Measurements from ENCODE around the gene UBL4B.
A peak's percentile ranks its signal among the peaks of the same experiment; 100 is the strongest.

Gene UBL4B

DNA sequence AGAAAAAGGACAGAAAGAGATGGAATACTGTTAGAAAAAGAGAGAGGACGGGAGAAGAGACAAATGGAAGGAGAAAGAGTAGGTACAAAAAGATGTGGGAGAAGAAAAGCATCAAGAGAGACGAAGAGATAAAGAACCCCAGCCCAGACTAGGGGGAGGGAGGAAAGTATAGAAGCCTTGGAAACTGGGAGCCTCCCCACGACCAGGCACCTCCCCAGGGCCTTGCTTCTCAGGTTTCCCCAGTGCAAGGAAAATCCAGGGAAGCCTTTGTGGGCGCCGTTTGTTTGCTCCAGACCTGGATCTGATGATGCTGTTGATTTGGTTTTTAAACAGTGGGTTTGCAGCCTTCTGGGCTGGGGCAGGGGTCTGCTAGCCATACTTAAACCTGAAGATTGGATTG lies 26.6 kb upstream of the UBL4B start:
- DNase-seq (ENCODE audit: low read depth), result no peak

DNA sequence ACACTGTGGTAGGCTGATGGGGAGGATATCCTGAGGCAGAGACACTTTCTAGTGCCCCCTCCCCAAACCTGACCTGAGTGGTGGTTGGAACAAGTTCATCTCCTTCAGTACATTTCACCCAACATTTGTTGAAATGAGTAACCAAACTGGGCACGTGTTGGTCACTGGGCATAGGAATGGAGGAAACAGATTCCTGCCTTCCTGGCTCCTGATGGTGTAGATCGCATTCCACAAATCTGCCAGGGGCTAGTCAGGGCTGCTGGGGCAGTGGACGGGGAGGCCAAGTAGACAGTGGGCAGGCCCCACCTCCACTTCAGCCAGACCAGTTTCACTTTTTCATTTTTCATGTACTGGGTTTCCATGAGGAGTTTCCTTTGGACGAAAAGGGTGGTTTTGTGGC lies 25.3 kb upstream of the UBL4B start:
- no peak for DNase-seq (ENCODE audit: low read depth)

DNA sequence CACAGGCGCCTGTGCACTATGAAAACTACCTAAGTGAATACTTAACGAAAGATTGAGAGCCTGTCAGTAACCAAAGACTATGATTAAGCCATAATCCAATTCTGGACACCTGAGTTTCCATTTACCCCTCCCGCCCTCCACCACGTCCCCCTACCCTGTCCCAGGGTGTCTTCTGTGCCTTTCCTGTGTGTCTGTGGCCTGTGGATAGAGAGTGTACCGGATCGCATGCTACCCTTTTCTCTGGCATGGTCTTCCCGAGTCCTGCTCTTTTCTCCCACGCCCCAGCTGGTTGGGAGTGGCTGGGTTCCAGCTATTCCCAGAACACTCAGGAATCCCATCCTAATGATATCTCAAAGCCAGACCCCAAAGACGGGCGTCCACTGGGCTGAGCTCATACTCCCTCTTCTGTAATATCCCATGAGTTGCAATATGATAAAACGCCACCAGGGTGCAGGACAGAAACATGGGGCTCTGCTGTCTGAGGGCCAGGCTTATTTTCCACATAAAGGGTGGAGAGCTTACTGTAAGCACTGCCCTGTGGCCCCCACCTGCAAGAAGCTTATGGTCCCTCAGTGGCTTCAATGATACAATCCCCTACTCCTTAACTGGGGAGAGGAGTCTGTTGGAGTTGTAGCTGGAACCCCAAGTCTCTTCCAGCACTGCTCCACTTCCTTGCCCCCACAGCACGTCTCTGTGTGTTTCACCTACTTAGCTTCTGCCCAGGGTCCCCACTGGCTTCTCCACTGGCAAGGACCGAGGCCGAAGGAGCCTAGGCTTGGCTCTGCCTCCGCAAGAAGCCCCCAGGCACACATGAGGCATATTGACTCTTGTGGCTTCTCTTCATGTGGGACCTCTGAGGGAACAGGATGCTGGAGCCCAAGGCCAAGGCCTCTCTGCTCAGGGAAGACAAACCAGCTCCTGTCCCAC lies 24.2 kb upstream of the UBL4B start:
- DNase-seq (ENCODE audit: low read depth), result no peak

DNA sequence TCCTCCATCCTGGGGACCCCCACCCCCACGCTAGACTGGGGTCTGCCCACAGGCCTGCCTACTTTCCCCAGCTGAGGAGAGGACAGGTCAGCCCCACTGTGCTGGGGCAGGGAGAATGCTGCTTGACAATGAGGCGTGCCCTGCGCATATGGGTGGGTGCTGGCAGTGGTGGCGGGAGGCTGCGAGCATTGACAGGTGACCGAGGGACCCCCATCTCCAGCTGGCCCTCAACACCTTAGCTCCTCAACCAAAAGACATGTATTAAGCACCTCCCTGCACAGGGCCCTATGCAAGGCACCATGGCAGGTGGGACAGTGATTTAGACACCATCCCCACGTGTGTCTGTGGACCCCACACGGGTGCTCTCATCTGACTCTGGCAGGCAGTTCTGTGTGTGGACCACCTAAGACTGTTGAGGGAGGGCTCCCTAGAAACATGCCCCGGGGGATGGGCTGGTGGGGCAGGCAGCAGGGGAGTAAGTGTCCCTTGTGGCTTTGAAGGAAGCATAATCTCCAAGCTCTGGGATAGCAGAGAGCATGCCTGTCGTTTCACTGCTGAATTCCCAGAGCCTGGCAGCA lies 23.4 kb upstream of the UBL4B start:
- no peak for DNase-seq (ENCODE audit: low read depth)

DNA sequence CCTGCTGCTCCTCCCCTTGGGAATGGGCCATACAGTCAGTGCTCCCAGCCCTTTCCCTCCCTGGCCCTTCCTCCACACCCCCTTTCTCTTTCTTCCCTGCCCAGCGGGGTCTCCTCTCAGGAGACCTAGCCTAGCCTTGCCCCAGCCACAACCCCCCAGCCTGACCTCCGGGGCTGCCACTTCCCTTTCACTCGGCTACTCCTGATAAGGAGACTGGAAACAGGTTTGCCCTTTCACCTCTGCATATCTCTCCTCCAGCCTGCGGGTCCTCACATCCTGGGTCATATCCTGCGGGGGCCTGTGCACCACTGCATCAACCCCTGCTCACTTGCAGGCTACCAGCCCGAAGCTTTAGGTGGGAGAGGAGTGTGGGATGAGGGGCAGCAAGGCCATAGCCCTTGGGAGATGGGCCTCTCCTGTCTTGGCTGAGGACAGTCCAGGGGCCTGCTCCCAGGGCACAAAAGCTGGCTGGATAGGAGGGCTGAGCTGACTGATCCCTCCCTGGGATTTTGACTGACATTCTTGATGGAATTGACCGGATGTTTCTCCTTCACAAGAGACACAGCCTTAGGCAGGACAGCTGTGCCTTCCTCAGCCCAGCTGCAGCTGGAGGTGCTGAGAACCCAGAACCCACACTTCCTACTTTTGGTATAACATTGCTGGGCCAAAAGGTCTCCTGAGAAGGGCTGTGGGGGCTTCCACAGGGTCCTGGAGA lies 22.5 kb upstream of the UBL4B start:
- no peak for DNase-seq (ENCODE audit: low read depth)

DNA sequence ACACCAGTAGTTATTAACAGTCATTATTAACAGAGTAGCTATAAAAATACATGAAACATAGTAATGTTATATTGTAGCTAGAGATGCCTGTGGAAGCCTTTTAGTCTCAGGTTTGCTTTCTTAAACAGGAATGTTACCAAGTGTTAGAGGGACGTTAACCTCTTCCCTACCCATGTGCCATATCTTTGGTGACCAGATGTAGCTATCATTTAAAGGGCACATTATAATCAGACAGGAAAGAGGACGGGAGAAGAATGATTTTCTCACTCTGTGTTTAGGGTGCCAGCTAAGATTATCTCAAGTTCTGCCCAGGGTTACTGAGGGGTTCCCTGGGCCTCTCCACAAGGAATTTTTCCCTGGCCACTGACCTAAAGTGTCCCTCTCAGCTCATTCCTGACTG lies 20.9 kb upstream of the UBL4B start:
- DNase-seq (ENCODE audit: low read depth), result no peak

DNA sequence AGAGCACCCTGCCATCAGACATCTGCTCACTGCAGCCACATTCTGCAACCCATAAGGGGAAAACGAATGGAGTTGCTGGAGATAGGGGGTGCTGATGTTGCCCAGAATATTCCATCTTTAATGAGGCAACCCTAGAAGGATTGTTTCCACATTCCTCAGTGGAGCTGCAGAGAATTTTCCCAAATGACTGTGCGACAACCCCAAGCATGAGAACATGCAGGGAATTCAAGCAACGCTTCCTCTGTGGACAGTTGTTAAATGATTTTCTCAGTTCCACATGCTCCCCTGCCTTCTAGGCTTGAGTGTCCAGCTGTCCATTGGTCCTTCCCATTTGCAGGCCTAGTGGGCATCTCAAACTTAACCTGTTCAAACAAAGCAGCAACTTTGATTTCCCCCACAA lies 20.5 kb upstream of the UBL4B start:
- no peak for DNase-seq (ENCODE audit: low read depth)

DNA sequence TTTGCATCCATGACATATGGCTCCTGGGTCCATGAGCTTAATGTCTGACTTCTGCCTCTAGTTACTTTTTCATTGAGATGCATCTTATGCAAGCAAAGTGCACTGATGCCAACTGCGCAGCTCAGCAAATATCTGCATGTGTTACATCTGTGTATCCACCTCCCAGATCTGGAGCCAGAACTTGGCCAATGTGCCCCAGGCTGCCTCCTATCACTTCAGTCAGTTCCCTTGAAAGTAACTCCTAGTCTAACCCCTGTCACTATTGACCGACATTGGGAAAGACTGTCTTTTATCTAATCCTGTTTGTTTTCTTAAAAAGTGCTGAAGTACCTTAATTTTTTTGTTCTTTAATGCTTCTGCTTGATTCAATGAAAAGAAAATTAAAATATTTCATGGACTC lies 19.3 kb upstream of the UBL4B start:
- no peak for DNase-seq (ENCODE audit: low read depth)

DNA sequence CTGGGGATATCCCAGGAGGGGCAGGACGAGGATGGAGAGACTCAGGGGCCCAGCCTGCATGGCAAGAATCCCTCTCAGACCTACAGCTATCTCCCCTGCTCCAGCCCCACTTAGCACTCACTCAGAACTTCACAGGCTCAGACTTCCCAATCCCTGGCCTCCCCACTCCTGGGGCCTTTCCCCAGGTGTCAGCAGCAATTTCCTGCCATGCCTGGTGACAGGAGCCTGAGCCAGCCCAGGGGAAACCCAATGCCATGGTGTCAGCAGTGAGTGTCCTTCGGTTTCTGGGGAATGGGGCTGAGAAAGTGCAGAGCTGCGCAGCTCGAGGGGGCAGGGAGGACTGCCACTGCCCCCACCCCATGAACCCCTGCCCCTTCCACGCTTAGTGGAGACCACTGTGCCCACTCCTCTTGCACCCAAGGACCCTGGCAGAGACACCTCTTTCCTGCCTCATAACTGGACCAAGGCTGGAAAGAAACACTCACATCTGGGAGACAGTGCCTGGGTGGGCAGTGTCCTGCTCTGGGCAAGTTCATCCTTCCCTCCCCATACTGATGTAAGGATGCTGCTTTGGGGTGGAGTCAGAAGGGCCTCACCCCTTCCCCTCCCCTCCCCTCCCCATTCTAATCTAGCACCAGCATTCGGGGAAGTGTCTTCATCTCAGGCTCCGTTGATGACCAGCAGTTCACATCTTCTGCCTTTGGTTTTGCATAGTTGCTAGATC lies 17.1 kb upstream of the UBL4B start:
- no peak for DNase-seq (ENCODE audit: low read depth)

DNA sequence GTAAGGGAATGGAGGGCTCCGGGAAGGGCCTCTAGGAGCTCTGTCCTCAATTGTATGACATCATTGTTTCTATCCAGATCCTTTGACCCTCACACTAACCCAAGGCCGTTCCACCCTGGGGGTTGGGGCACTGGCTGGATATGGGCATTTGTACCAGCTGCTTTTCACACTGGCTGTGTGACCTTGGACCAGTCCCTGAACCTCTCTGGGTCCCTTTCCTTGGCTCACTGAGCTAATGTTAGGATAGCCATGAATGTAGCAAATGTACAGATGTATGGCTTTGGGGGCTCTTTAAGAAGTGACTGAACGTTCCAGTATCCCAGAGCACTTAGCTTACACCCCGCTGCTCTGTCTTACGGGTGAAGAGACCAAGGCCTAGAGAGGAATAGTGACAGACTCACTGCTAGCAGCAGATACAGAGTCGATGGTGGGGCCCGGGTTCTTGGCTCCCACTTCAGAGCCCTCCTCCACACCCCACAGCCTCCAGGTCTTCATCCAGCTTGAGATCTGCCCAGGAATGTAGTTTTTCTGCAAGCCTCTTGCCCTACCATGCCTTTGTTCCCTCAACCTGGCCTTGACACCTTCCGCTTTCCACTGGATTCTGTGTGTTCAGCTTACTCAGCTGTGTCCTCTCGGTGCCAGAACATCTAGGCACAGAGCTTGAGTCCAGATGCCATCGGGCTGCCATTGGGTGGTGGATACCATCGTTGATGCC lies 14.6 kb upstream of the UBL4B start:
- no peak for DNase-seq (ENCODE audit: low read depth)

DNA sequence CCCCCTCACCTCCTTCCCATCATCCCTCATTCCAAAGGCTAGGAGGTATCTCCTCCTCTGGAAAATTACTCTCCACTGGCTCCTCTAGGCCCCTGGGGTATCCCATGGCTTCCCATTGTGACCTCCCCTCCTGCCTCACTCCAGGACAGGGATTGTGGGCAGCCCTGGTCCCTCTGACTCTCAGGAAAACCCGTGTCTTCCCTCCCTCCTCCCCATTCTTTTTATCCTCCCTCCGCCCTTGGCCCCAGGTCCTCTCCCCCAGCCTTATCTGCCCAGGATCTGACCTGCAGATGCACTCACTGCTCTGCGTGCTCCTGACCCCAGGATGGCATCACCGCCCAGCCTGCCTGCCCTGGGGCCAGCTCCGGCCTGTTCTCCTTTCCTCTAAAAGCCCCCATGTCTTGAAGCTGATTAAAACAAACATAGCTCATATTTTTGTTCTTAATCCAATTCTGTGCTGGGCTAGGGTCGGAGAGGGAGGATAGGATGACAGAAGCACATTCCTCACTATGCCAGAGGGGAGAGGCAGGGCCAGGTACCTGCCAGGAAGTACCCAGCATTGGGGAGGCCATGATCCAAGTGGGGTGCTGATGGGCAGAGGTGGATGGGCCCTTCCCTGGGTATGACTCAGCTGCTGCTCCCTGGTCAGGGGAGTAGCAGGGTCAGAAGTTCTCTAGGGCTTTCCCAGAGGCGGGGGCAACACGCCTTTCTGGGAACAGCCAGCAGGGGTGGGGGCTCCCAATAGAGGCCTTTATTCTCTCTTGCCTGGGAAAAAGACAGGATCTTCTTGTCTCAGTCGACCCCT lies 13.8 kb upstream of the UBL4B start:
- no peak for DNase-seq (ENCODE audit: low read depth)

DNA sequence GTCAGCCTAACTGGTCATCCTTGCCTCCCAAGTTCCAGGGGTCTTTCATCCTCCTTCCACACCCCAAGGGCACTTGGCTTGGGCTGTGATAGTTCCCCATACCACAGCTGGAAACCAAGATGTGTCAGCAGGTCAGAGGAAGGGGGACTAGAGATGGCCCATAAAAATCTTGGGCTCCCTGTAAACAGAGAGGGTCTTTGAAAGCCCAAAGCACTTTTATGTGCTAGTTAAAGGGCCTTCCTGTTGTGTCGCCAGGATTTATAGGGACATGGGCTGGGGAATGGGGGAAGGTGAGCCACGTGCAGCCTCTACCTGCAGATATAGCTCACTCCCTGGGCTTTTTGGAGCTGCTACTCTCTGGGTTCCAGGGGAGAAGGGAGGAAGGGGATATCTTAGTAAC lies 11.9 kb upstream of the UBL4B start:
- no peak for DNase-seq (ENCODE audit: low read depth)

DNA sequence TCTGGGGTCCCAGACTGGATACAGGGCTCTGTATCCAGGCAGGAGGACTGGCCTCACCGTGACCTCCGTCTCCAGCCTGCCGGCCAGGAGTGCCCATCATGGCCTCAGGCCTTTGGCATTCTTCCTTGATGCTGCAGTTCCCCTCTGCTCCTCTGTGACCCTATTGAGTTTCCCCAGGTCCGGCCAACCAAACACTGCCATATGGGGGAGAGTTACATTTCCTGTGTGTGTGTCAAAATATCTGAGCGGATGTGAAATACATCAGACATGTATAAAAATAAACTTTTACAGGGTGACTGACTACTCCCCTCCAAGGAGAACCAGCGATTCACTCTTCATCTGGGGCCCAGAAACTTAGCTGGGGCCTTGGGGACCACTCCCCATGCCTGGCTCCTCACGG lies 10.2 kb upstream of the UBL4B start:
- DNase-seq (ENCODE audit: low read depth), result no peak

DNA sequence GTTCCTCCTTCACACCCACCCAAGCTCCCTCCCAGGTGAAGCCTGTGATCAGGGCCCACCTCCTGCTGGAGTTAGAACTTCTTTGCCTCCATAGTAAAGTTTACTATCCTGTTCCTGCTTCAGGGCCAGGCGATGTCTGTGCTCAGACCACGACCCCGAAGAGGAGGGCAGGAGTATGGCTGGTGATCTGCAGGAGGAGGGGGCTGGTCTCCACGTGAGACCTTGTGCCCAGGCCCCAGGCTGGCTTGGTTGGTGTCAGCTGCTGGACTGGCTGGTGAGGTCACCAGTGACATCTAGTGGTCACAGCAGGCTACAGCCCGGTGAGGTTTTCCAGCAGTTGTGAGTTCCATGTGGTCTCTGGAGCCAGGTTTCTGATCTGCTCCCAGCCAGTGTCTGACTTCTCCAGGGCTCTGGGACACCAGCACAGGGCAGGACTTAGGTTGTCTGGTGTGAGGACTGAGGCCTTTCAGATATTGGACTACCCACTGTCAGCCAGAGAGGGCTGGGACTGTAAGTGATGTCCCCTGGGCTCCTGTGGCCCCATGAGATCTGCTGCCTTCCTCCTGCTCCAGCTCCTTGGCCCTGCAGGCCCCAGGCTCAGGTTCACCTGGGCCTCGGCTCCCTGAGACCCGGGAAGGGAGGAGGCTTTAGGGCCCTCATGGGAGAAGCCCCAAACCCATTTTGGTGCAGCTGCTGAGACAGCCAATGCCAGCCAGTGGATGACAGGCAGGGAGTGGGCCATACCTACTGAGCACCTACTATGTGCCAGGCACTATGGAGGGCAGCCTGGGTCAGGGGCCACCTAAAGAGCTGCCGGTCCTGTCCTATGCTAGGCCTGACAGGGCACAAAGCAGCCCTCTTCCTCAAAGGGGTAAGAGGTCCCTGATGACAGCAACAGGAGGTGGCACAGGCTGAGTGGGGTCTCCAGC lies 6.0 kb upstream of the UBL4B start:
- peak; percentile 32 for DNase-seq (ENCODE audit: low read depth)

DNA sequence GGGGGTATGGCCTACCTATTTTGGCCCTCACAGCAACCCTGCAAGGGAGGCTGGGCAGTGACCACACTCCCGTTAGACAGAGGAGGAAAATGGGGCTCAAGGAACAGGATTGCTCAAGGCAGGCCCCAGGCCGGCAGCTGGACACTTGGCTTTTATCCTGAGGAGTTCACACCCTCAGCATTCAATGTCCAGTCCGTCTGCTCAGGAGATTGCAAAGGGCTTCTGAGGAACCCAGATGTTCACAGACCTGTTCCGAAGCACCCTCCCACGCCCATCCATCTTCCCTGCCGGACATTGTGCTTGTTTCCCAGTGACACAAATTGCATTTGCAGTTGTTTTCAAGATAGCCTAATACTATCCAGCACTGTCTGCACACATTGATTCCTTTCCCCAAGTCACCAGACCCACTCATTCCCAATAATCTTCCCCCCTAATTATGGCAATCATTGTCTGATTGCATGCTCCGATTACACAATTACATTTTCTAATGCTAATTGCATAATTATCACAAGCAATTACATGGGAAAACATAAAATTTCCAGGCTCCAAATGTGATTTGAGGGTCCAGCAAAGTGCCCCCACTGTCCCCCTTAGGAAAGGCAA lies 4.3 kb upstream of the UBL4B start:
- no peak for DNase-seq (ENCODE audit: low read depth)

DNA sequence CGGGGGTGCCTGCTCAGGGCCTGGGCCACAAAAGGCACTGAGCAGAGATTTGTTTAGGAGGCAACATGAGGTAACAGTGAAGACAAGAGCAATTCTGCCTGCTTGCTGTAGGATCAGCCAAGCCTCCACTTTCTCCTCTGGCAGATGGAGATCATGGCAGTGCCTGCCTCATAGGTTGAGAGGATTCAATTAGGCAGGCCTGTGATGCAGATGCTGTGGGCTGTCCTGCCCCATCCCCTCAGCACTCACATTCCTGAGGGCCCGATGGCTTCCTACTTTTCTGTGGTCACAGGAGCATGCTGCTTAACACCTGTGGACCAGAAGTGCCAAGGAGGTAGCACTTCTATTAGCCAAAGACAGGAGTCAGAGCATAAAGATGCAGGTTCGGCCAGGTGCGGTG lies 1.2 kb upstream of the UBL4B start:
- no peak for DNase-seq (ENCODE audit: low read depth)

DNA sequence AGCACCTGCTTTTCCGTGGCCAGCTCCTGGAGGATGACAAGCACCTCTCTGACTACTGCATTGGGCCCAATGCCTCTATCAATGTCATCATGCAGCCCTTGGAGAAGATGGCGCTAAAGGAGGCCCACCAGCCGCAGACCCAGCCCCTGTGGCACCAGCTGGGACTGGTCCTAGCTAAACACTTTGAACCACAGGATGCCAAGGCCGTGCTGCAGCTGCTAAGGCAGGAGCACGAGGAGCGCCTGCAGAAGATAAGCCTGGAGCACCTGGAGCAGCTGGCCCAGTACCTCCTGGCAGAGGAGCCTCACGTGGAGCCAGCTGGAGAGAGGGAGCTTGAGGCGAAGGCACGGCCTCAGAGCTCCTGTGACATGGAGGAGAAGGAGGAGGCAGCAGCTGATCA lies 413 bp downstream of the UBL4B start:
- DNase-seq (ENCODE audit: low read depth), result no peak

DNA sequence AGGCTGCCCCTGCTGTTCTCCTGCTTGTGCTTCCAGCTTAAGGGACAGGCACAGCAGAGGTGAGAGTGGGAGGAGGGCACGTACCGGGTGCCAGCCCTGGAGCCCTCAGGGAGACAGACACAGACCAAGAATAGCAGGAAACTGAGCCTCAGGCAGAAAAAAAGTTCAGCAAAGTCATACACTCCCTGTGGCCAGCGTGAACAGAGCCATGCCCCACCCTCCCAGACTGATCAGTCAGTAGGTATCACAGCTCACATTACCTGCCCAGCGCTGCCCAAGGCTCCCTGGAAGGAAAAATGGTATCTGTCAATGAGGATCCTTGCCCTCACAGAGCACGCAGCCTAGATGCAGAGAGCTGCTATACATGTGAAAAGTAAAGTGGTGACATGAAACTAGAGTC lies 1.3 kb downstream of the UBL4B start:
- no peak for DNase-seq (ENCODE audit: low read depth)

DNA sequence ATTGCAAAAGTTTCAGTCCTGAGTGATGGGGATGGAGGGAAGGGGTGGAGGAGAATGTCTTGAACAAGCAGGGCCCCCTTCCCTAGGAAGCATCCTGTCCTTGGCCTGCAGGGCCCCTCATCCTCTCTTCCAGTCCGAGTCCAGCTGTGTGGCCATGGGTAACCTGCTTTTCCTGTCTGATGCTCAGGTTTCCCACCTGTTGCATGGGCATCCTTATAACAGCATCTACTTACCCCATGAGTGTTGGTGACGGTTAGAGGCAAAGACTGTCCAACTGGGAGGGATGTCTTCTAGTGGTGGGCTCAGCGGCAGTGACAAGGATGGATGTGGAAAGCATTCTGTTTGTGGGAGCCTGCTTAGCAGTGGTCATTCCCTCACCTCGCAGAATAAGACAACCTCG lies 1.9 kb downstream of the UBL4B start:
- no peak for DNase-seq (ENCODE audit: low read depth)

DNA sequence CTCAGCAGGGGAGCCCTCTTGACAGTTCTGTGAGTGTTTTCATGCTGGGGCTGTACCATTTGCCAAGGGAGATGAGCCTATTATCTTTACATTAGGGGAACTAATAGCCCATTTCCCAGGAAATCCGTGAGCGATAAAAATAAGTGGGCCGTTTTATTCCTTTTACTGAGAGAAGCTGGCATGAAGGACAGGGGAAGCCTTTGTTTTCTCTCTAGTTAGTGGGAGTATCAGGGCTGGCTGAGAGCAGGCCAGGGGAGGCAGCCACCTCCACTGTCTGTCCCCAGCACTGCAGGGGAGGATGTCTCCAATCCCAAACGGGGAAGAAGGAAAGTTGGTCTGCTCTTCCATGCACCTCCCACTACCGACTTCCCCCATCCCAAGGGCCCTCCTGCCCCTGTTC lies 2.5 kb downstream of the UBL4B start:
- DNase-seq (ENCODE audit: low read depth), result no peak

Data from activated gamma-delta T cell treated with anti-CD3 and anti-CD28 coated beads, Interleukin-2, amount 50 U/mL, for 16 hours (primary cell).